Liver (tissue), 9 donors: ENCODE measurements around the gene MFAP3L. TPM values are rescaled to one million over a fixed set of nuclear protein-coding genes. Genes with fewer than 3 reads are reported as not detected.

Experiments used
- DNase-seq: peaks from one replicate; pipeline ENCODE4 v3.0.0-alpha.2; 2017; ENCODE audit warnings: low spot score
- H3K27ac ChIP-seq, 2 donors: one replicate each; pipeline ENCODE4 v1.7.0; 2013; ENCODE audit warnings: inconsistent platforms in 2 of 2, low read length in 2 of 2, control low read depth in 1 of 2, low read depth in 1 of 2, mild to moderate bottlenecking in 1 of 2
- H3K27me3 ChIP-seq, 4 donors: one replicate each; pipeline versions ENCODE4 v1.6.1 to v1.7.0; 2013; ENCODE audit warnings: low read length in 3 of 4, inconsistent platforms in 1 of 4, mild to moderate bottlenecking in 1 of 4, moderate library complexity in 1 of 4; ENCODE audit not compliant: control insufficient read depth in 4 of 4, insufficient read depth in 4 of 4
- H3K36me3 ChIP-seq, 4 donors: one replicate each; pipeline versions ENCODE4 v1.6.1 to v1.7.0; 2013; ENCODE audit warnings: low read length in 3 of 4, mild to moderate bottlenecking in 3 of 4, low read depth in 1 of 4, moderate library complexity in 1 of 4; ENCODE audit not compliant: control insufficient read depth in 4 of 4, insufficient read depth in 3 of 4
- H3K4me1 ChIP-seq, 4 donors: one replicate each; pipeline versions ENCODE4 v1.6.1 to v1.7.0; 2013; ENCODE audit warnings: low read length in 3 of 4, mild to moderate bottlenecking in 3 of 4, moderate library complexity in 1 of 4; ENCODE audit not compliant: control insufficient read depth in 4 of 4, insufficient read depth in 4 of 4
- H3K4me3 ChIP-seq, 3 donors: one replicate each; pipeline versions ENCODE4 v1.6.1 to v1.7.0; 2013; ENCODE audit warnings: low read length in 3 of 3, control low read depth in 1 of 3, low read depth in 1 of 3, mild to moderate bottlenecking in 1 of 3
- H3K9ac ChIP-seq, 2 donors: one replicate each; pipeline ENCODE4 v1.7.0; 2013; ENCODE audit warnings: low read length in 2 of 2, mild to moderate bottlenecking in 2 of 2, moderate library complexity in 2 of 2, control low read depth in 1 of 2, low read depth in 1 of 2
- H3K9me3 ChIP-seq, 4 donors: one replicate each; pipeline versions ENCODE4 v1.6.1 to v1.7.0; 2013; ENCODE audit warnings: low read length in 3 of 4; ENCODE audit not compliant: control insufficient read depth in 4 of 4
- EGR1 ChIP-seq, 2 donors: IDR thresholded peaks; 2 replicates each; pipeline ENCODE4 v1.6.1; 2016 to 2018; ENCODE audit warnings: antibody characterized with exemption in 2 of 2, low read depth in 2 of 2
- FOXA1 ChIP-seq: IDR thresholded peaks from 2 replicates; pipeline ENCODE4 v1.6.1; 2016; ENCODE audit warnings: antibody characterized with exemption
- FOXA2 ChIP-seq: IDR thresholded peaks from 2 replicates; pipeline ENCODE4 v1.6.1; 2016; ENCODE audit warnings: antibody characterized with exemption
- GABPA ChIP-seq, 2 donors: IDR thresholded peaks in 1 of 2; conservative IDR thresholded peaks in 1 of 2; 2 replicates each; pipeline ENCODE4 v1.6.1; 2016; ENCODE audit warnings: antibody characterized with exemption in 2 of 2, mild to moderate bottlenecking in 1 of 2, moderate library complexity in 1 of 2
- HNF4A ChIP-seq, 2 donors: conservative IDR thresholded peaks; 2 replicates each; pipeline ENCODE4 v1.6.1; 2016; ENCODE audit warnings: antibody characterized with exemption in 2 of 2, mild to moderate bottlenecking in 2 of 2
- HNF4G ChIP-seq: IDR thresholded peaks from 2 replicates; pipeline ENCODE4 v1.6.1; 2016; ENCODE audit warnings: antibody characterized with exemption
- JUND ChIP-seq, 2 donors: IDR thresholded peaks; 2 replicates each; pipeline ENCODE4 v1.6.1; 2016; ENCODE audit warnings: antibody characterized with exemption in 2 of 2
- NR2F2 ChIP-seq: IDR thresholded peaks from 2 replicates; pipeline ENCODE4 v1.6.1; 2016; ENCODE audit warnings: antibody characterized with exemption
- RAD21 ChIP-seq, 2 donors: IDR thresholded peaks; 2 replicates each; pipeline ENCODE4 v1.6.1; 2016; ENCODE audit warnings: antibody characterized with exemption in 2 of 2, mild to moderate bottlenecking in 2 of 2
- TAF1 ChIP-seq: conservative IDR thresholded peaks from 2 replicates; pipeline ENCODE4 v1.6.1; 2016; ENCODE audit warnings: antibody characterized with exemption, mild to moderate bottlenecking
- YY1 ChIP-seq: IDR thresholded peaks from 2 replicates; pipeline ENCODE4 v1.6.1; 2016; ENCODE audit warnings: antibody characterized with exemption, mild to moderate bottlenecking
- WGBS: extraction: QIAGEN DNeasy Blood & Tissue Kit; methylation state at CpG from one replicate; pipeline ENCODE4 v1.1.7; 2013; 5-methylcytosine and 5-hydroxymethylcytosine counted together
- polyA plus RNA-seq, 2 donors: library from polyadenylated mRNA; stranded (reverse) in 1 of 2; unstranded in 1 of 2; fragments of 200-250 nt in 1 of 2; fragments of >200 nt in 1 of 2; fragmentation: Nextera tagmentation in 1 of 2; extraction: Ambion mirVana in 1 of 2; gene quantifications; one replicate each; pipeline versions ENCODE4 v1.2.1 to v1.2.3, GENCODE V29; 2013 to 2015
- total RNA-seq, 2 donors: library from RNA; depleted of rRNA; stranded (reverse); fragments of >200 nt; gene quantifications; one replicate each; pipeline ENCODE4 v1.2.3, GENCODE V29; 2014
- TF ChIP-seq, protein P1 (sequence below): IDR thresholded peaks from 2 replicates; pipeline ENCODE4 v1.6.1; 2016; ENCODE audit warnings: antibody characterized with exemption
- TF ChIP-seq, protein P2 (sequence below): fragments of 150-350 bp; IDR thresholded peaks from 2 replicates; pipeline ENCODE4 v1.5.1; 2017; ENCODE audit warnings: improper control_type of control experiment, low read depth, low read length; ENCODE audit not compliant: missing input control
- TF ChIP-seq, protein P3 (sequence below): IDR thresholded peaks from 2 replicates; pipeline ENCODE4 v1.6.1; 2016; ENCODE audit warnings: antibody characterized with exemption
- donor health status: healthy.
- donor health status: healthy.
- donor health status: healthy.
- donor health status: healthy.
- donor health status: healthy.

MFAP3L gene
- total and polyA plus RNA-seq, 4 donors = 16.5 to 102 (median 18.5) TPM

DNA sequence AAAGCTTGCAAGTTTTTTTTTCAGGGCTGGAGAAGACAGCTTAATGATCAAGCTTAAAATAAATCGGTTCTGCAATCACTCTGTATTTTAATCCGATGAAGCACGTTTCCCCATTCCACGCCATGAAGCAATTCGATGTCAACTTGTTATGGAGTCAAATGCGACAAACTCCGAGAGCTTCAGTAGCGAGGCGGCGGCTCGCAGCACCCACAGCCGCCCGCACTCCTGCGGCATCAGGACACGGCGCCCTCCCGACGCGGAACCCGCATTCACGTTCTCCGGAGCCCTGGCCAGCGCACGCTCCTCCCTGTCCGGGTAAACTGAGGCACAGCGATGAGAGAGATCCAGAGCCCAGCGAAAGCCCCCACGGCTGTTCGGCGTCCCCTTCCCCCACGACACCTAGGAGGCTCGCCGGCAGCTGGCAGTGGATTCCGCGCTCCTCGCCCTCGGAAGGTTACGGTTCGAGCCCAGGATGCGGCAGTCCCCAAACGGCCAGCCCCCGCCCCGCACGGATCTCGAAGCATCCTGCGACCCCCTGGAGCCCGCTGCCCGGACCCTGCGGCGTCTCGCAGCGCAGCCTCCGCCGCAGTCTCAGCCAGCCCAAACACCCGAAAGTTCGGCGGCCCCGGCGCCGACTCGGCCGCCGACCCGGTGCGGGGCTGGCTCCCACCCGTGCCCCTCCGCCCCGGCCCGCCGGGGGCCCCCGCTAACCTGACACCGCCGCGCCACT lies 507 bp downstream of the MFAP3L start (continued):
- TF ChIP-seq, protein P1, sequence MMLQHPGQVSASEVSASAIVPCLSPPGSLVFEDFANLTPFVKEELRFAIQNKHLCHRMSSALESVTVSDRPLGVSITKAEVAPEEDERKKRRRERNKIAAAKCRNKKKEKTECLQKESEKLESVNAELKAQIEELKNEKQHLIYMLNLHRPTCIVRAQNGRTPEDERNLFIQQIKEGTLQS = no peak
- TF ChIP-seq, protein P2, sequence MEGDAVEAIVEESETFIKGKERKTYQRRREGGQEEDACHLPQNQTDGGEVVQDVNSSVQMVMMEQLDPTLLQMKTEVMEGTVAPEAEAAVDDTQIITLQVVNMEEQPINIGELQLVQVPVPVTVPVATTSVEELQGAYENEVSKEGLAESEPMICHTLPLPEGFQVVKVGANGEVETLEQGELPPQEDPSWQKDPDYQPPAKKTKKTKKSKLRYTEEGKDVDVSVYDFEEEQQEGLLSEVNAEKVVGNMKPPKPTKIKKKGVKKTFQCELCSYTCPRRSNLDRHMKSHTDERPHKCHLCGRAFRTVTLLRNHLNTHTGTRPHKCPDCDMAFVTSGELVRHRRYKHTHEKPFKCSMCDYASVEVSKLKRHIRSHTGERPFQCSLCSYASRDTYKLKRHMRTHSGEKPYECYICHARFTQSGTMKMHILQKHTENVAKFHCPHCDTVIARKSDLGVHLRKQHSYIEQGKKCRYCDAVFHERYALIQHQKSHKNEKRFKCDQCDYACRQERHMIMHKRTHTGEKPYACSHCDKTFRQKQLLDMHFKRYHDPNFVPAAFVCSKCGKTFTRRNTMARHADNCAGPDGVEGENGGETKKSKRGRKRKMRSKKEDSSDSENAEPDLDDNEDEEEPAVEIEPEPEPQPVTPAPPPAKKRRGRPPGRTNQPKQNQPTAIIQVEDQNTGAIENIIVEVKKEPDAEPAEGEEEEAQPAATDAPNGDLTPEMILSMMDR = no peak
- TF ChIP-seq FOXA2 = no peak
- no peak for TF ChIP-seq GABPA (IDR thresholded peaks at IDR 0.05 in 1 of 2, conservative IDR thresholded peaks at IDR 0.05 in 1 of 2)

DNA sequence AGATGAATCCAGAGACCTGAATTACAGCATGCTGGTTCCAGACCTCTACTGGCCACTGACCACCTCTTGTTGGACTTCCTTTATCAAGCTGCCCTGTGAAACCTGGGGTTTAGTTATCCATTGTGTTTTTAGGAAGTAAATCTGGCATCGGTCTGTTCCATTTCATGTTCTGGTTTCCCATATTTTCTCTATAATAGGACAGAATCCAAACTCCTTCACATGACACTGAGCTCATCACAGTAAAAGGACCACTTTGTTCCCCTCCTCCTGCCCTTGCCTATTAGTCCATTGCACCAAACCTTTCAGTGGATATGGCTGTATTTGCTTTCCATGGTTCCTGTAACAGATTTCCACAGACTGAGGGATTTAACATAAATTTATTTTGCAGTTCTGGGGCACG lies 4.0 kb downstream of the MFAP3L start:
- no peaks in the 10 kb centered on the region for H3K9me3 ChIP-seq
- DNase-seq = no peak
- H3K36me3 ChIP-seq = peaks cover 0 to 4% (median 0%) of the 10 kb centered on the region in 4 donors
- TF ChIP-seq GABPA (IDR thresholded peaks at IDR 0.05 in 1 of 2, conservative IDR thresholded peaks at IDR 0.05 in 1 of 2) = no peak
- no peak for TF ChIP-seq HNF4A (conservative IDR thresholded peaks at IDR 0.05)
- TF ChIP-seq, protein P2 = no peak
- TF ChIP-seq HNF4G = no peak
- no peak for TF ChIP-seq RAD21 (IDR thresholded peaks at IDR 0.05)
- H3K9ac ChIP-seq = no peak overlapping the region
- peaks cover 0 to 18% (median 3%) of the 10 kb centered on the region in 4 donors for H3K4me1 ChIP-seq
- H3K4me3 ChIP-seq = no peak overlapping the region
- no peaks in the 10 kb centered on the region for H3K27me3 ChIP-seq
- WGBS = 94% methylated on average over 2 of the region's 2 CpGs
- H3K27ac ChIP-seq = no peak overlapping the region

DNA sequence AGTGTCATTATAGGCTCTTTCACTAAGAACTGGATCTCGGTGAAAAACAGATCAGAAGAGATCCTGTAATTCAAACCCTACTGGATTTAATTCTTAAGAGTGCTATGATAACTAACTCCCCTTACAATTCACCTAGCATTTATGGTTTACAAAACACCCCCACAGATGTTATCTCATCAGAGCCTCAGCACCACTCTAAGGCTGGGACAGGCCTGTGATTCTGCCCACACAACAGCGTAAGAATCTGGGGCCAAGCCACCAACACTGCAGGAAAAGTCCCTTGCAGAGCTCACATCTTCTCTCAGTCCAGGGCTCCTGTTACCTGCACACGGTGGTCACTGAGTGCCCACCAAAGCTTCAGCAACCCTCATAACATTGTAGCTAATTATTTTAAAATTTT lies 8.9 kb downstream of the MFAP3L start:
- 76% methylated on average over 3 of the region's 3 CpGs for WGBS
- Histone ChIP-seq H3K36me3 (peaks cover 0 to 4% (median 0%) of the 10 kb centered on the region in 4 donors), H3K4me3 (no peak overlapping the region), H3K4me1 (peaks cover 0 to 5% (median 0%) of the 10 kb centered on the region in 4 donors), H3K9me3 (no peaks in the 10 kb centered on the region), H3K27me3 (no peaks in the 10 kb centered on the region), H3K27ac (no peak overlapping the region), H3K9ac (no peak overlapping the region)
- TF ChIP-seq, protein P3, sequence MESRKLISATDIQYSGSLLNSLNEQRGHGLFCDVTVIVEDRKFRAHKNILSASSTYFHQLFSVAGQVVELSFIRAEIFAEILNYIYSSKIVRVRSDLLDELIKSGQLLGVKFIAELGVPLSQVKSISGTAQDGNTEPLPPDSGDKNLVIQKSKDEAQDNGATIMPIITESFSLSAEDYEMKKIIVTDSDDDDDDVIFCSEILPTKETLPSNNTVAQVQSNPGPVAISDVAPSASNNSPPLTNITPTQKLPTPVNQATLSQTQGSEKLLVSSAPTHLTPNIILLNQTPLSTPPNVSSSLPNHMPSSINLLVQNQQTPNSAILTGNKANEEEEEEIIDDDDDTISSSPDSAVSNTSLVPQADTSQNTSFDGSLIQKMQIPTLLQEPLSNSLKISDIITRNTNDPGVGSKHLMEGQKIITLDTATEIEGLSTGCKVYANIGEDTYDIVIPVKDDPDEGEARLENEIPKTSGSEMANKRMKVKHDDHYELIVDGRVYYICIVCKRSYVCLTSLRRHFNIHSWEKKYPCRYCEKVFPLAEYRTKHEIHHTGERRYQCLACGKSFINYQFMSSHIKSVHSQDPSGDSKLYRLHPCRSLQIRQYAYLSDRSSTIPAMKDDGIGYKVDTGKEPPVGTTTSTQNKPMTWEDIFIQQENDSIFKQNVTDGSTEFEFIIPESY = no peak
- TF ChIP-seq TAF1 (no peak), NR2F2 (no peak), FOXA1 (no peak), JUND (IDR thresholded peaks at IDR 0.05) (no peak), EGR1 (IDR thresholded peaks at IDR 0.05; ENCODE audit: low read depth in 2 of 2) (no peak), HNF4A (conservative IDR thresholded peaks at IDR 0.05) (no peak), HNF4G (no peak), YY1 (no peak)
- TF ChIP-seq, protein P1 = no peak
- no peak for DNase-seq
